GM21717 (cell line): ENCODE results near the gene CLCN6.

Experiments used
- ATAC-seq: cut with Tn5 transposase; IDR thresholded peaks from one replicate; pipeline ENCODE4 v1.9.1; 2021; ENCODE audit warnings: mild to moderate bottlenecking, moderate library complexity; ENCODE audit not compliant: unreplicated experiment

Gene CLCN6

GRCh38 chr1:11874624-11875023, 68.6 kb downstream of the CLCN6 start:
- ATAC-seq, result no peak

- ATAC-seq, result no peak
Observed at GRCh38 chr1:11875094-11875493, 69.1 kb downstream of the CLCN6 start.

GRCh38 chr1:11877074-11877473, 71.1 kb downstream of the CLCN6 start:
- no peak for ATAC-seq

- no peak for ATAC-seq
Observed at GRCh38 chr1:11878081-11878890, 72.3 kb downstream of the CLCN6 start.

GRCh38 chr1:11878891-11879190, 72.8 kb downstream of the CLCN6 start:
- no peak for ATAC-seq

- ATAC-seq, result no peak
Observed at GRCh38 chr1:11879311-11880180, 73.6 kb downstream of the CLCN6 start.

GRCh38 chr1:11880181-11880575, 74.2 kb downstream of the CLCN6 start:
- no peak for ATAC-seq

GRCh38 chr1:11880911-11881748, 75.1 kb downstream of the CLCN6 start:
- no peak for ATAC-seq

- no peak for ATAC-seq
Observed at GRCh38 chr1:11881749-11882441, 75.9 kb downstream of the CLCN6 start.

- no peak for ATAC-seq
Observed at GRCh38 chr1:11882814-11883538, 77.0 kb downstream of the CLCN6 start.

- no peak for ATAC-seq
Observed at GRCh38 chr1:11885916-11886315, 79.9 kb downstream of the CLCN6 start.

GRCh38 chr1:11886986-11887665, 81.1 kb downstream of the CLCN6 start:
- ATAC-seq, result no peak

GRCh38 chr1:11887666-11888007, 81.6 kb downstream of the CLCN6 start:
- ATAC-seq, result no peak

- no peak for ATAC-seq
Observed at GRCh38 chr1:11888206-11888876, 82.3 kb downstream of the CLCN6 start.

- no peak for ATAC-seq
Observed at GRCh38 chr1:11888877-11889208, 82.9 kb downstream of the CLCN6 start.

GRCh38 chr1:11891433-11892186, 85.6 kb downstream of the CLCN6 start:
- no peak for ATAC-seq
